Ascending aorta (tissue), 2 donors: Measurements from ENCODE around the gene SH2D1B. TPM values are rescaled to one million over a fixed set of nuclear protein-coding genes. Genes with fewer than 3 reads are reported as not detected.

Experiments used
- DNase-seq, 2 donors: peaks; one replicate each; pipeline ENCODE4 v3.0.0-alpha.2; 2019; ENCODE audit warnings: low spot score in 2 of 2
- H3K27ac ChIP-seq, 2 donors: fragments of 200-600 bp; sonication (generic); one replicate each; pipeline ENCODE4 v1.5.1; 2016 to 2017; ENCODE audit warnings: mild to moderate bottlenecking in 1 of 2
- H3K27me3 ChIP-seq: fragments of 200-600 bp; sonication (generic); one replicate; pipeline ENCODE4 v1.5.1; 2017
- H3K36me3 ChIP-seq, 2 donors: fragments of 200-600 bp; sonication (generic); one replicate each; pipeline ENCODE4 v1.5.1; 2016
- H3K4me1 ChIP-seq, 2 donors: fragments of 200-600 bp; sonication (generic); one replicate each; pipeline ENCODE4 v1.5.1; 2016 to 2017; ENCODE audit warnings: mild to moderate bottlenecking in 1 of 2
- H3K4me3 ChIP-seq, 2 donors: fragments of 200-600 bp; sonication (generic); one replicate each; pipeline ENCODE4 v1.5.1; 2016 to 2017; ENCODE audit warnings: mild to moderate bottlenecking in 1 of 2
- H3K9me3 ChIP-seq, 2 donors: fragments of 200-600 bp; sonication (generic); one replicate each; pipeline ENCODE4 v1.5.1; 2016
- CTCF ChIP-seq, 3 experiments: fragments of 200-600 bp in 2 of 3; fragments of 450-650 bp in 1 of 3; sonication (generic) in 2 of 3; IDR thresholded peaks; one replicate each; pipeline ENCODE4 v1.5.1; 2016 to 2019; ENCODE audit warnings: antibody characterized with exemption in 3 of 3, mild to moderate bottlenecking in 1 of 3, moderate library complexity in 1 of 3
- intact Hi-C: fragments of 100-400 bp; cut with DNase I; formaldehyde crosslinking; loops from one replicate; pipeline ENCODE4 v1.15.1; 2023
- total RNA-seq: library from RNA; depleted of rRNA; stranded (reverse); fragments of >200 nt; gene quantifications from one replicate; pipeline ENCODE4 v1.1.0, GENCODE V29; 2016

Gene SH2D1B
- total RNA-seq, 1 donor from 2014 or later: not detected

GRCh38 chr1:162404550-162405160, 7.3 kb downstream of the SH2D1B start:
- no peak overlapping the region for H3K4me3 ChIP-seq
- intact Hi-C loops: no loop called here
- H3K27ac ChIP-seq: no peak overlapping the region
- H3K27me3 ChIP-seq: no peaks in the 10 kb centered on the region
- no peaks in the 10 kb centered on the region for H3K4me1 ChIP-seq
- DNase-seq: no peak
- no peaks in the 10 kb centered on the region for H3K9me3 ChIP-seq
- no peaks in the 10 kb centered on the region for H3K36me3 ChIP-seq
- no peak for TF ChIP-seq CTCF (IDR thresholded peaks at IDR 0.05)

DNA sequence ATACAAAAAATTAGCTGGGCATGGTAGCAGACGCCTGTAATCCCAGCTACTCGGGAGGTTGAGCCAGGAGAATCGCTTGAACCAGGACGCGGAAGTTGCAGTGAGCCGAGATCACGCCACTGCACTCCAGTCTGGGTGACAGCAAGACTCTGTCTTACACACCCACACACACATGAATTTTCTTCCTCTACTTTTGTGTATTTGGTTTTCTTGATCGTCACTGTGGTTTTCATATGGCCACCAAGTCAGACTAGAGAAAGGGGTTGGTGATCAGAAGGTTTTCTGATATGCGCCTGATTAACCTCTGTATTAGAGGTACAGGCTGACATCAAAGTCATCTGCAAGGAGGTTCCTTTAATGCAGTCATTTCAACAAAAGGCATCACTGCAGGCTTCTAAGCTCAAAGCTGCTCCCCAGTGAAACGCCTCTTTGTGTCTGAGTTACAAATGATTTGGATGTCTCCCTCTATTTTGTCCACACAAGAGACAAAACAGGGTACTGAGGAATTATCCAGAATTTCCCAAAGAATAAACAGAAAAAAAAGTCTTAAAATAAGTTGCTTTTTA, 11.1 kb downstream of the SH2D1B start:
- Histone ChIP-seq H3K4me3 (no peak overlapping the region), H3K4me1 (no peaks in the 10 kb centered on the region), H3K36me3 (no peaks in the 10 kb centered on the region), H3K27me3 (no peaks in the 10 kb centered on the region), H3K9me3 (no peaks in the 10 kb centered on the region), H3K27ac (no peak overlapping the region)
- TF ChIP-seq CTCF (IDR thresholded peaks at IDR 0.05): no peak
- no peak for DNase-seq
- intact Hi-C loops: no loop called here

GRCh38 chr1:162398999-162399580, 12.8 kb downstream of the SH2D1B start:
- H3K9me3 ChIP-seq: no peaks in the 10 kb centered on the region
- H3K27me3 ChIP-seq: no peaks in the 10 kb centered on the region
- no peak overlapping the region for H3K27ac ChIP-seq
- H3K4me1 ChIP-seq: no peaks in the 10 kb centered on the region
- DNase-seq: no peak
- intact Hi-C loops: no loop called here
- H3K36me3 ChIP-seq: no peaks in the 10 kb centered on the region
- no peak overlapping the region for H3K4me3 ChIP-seq
- no peak for TF ChIP-seq CTCF (IDR thresholded peaks at IDR 0.05)

- Histone ChIP-seq H3K4me1 (no peaks in the 10 kb centered on the region), H3K27ac (no peak overlapping the region), H3K4me3 (no peak overlapping the region), H3K9me3 (no peaks in the 10 kb centered on the region), H3K27me3 (no peaks in the 10 kb centered on the region), H3K36me3 (no peaks in the 10 kb centered on the region)
- intact Hi-C loops: no loop called here
- no peak for DNase-seq
- no peak for TF ChIP-seq CTCF (IDR thresholded peaks at IDR 0.05)
These were observed 13.9 kb downstream of the SH2D1B start for GRCh38 chr1:162397943-162398560.

DNA sequence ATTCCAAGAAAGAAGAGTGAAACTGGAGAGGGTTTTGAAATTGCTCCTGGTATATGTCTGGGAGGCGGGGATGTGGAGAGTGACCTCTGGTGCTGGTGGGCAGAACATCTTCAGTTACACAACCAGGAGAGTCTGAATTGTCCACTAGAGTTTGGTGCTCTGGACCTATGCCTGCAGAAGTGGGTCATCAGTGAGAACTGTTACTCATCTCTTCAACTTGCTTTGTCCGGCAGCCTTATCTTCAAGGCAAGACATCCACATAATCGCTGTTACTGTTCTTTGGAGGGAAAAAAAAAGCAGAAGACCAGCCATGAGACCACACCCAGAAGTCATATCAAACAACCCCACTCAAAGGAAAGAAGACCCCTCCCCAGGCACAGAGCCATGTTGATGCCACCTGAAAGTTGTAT, 14.9 kb downstream of the SH2D1B start:
- no peaks in the 10 kb centered on the region for H3K27me3 ChIP-seq
- intact Hi-C loops: no loop called here
- H3K4me3 ChIP-seq: no peak overlapping the region
- DNase-seq: peak in 1 of 2 donors; percentile 59
- no peak overlapping the region for H3K27ac ChIP-seq
- H3K4me1 ChIP-seq: no peaks in the 10 kb centered on the region
- H3K9me3 ChIP-seq: no peaks in the 10 kb centered on the region
- H3K36me3 ChIP-seq: no peaks in the 10 kb centered on the region
- no peak for TF ChIP-seq CTCF (IDR thresholded peaks at IDR 0.05)
